SK-N-SH treated with all-trans-retinoic acid at 6 μM for 48 hours (cell line): ENCODE measurements around the gene PPBP.

Experiments
- ARNTL ChIP-seq: fragments of 450-650 bp; formaldehyde crosslinking; IDR thresholded peaks from 2 replicates; pipeline ENCODE4 v1.5.0; 2020; ENCODE audit warnings: low read depth, mild to moderate bottlenecking, moderate library complexity, borderline replicate concordance
- ESRRG ChIP-seq: fragments of 250-450 bp; sonication (Bioruptor Pico); IDR thresholded peaks from 2 replicates; pipeline ENCODE4 v1.6.1; 2021; ENCODE audit warnings: mild to moderate bottlenecking
- ISL1 ChIP-seq: fragments of 250-450 bp; sonication (Bioruptor Pico); IDR thresholded peaks from 2 replicates; pipeline ENCODE4 v2.1.2; 2022; ENCODE audit warnings: mild to moderate bottlenecking, moderate library complexity
- PPARA ChIP-seq: fragments of 250-450 bp; sonication (Bioruptor Pico); IDR thresholded peaks from 2 replicates; pipeline ENCODE4 v1.5.0; 2020; ENCODE audit warnings: mild to moderate bottlenecking, borderline replicate concordance
- RARB ChIP-seq: fragments of 250-450 bp; sonication (Bioruptor Pico); IDR thresholded peaks from 2 replicates; pipeline ENCODE4 v1.8.0; 2021; ENCODE audit warnings: mild to moderate bottlenecking, moderate library complexity
- SNAI2 ChIP-seq: fragments of 250-450 bp; sonication (Bioruptor Pico); IDR thresholded peaks from 2 replicates; pipeline ENCODE4 v1.5.0; 2020; ENCODE audit warnings: mild to moderate bottlenecking, moderate library complexity
- ZC3H10 ChIP-seq: fragments of 250-450 bp; sonication (Bioruptor Pico); IDR thresholded peaks from 2 replicates; pipeline ENCODE4 v1.5.1; 2021; ENCODE audit warnings: mild to moderate bottlenecking, moderate library complexity
- ZFP3 ChIP-seq: fragments of 250-450 bp; sonication (Bioruptor Pico); IDR thresholded peaks from 2 replicates; pipeline ENCODE4 v1.5.0; 2020; ENCODE audit warnings: mild to moderate bottlenecking, moderate library complexity
- ZNF8 ChIP-seq: fragments of 450-650 bp; formaldehyde crosslinking; IDR thresholded peaks from 2 replicates; pipeline ENCODE4 v1.5.0; 2020; ENCODE audit warnings: mild to moderate bottlenecking, moderate library complexity
- TF ChIP-seq, protein P1 (sequence below): fragments of 250-450 bp; sonication (Bioruptor Pico); IDR thresholded peaks from 2 replicates; pipeline ENCODE4 v1.8.0; 2021; ENCODE audit warnings: low read depth, mild to moderate bottlenecking, moderate library complexity, borderline replicate concordance
- TF ChIP-seq, protein P2 (sequence below): fragments of 250-450 bp; sonication (Bioruptor Pico); IDR thresholded peaks from 2 replicates; pipeline ENCODE4 v1.5.1; 2020; ENCODE audit warnings: low read depth, mild to moderate bottlenecking, moderate library complexity
- TF ChIP-seq, protein P3 (sequence below): fragments of 250-450 bp; sonication (Bioruptor Pico); IDR thresholded peaks from 2 replicates; pipeline ENCODE4 v1.8.0; 2020; ENCODE audit warnings: mild to moderate bottlenecking, moderate library complexity, borderline replicate concordance

DNA sequence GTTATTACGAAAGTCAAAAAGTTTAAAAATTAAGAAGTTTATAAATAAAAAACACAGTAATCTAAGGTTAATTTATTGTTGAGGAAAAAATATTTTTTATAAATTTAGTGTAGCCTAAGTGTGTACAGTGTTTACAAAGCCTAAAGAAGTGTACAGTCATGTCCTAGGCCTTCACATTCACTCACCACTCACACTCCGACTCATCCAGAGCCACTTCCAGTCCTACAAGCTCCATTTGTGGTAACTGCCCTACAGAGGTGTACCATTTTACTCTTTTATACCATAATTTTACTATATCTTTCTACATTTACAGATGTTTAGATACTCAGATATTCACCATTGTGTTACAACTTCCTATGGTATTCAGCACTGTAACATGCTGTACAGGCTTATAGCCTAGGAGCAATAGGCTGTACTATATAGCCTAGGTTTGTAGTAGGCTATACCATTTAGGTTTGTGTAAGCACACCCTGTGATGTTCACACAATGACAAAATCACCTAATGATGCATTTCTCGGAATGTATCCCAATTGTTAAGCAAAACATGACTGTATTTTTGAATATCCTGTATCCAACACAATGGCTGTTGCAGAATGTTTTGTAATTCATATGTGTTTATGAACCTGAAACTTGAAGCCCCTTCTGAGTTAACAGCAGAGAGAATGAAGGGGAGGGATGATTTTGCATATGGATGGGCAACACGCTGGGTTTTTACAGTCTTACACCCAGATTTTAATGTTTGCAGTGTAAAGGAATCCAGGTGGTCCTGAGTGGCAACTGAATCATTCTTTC is 3.1 kb downstream of the PPBP start:
- TF ChIP-seq, protein P1, sequence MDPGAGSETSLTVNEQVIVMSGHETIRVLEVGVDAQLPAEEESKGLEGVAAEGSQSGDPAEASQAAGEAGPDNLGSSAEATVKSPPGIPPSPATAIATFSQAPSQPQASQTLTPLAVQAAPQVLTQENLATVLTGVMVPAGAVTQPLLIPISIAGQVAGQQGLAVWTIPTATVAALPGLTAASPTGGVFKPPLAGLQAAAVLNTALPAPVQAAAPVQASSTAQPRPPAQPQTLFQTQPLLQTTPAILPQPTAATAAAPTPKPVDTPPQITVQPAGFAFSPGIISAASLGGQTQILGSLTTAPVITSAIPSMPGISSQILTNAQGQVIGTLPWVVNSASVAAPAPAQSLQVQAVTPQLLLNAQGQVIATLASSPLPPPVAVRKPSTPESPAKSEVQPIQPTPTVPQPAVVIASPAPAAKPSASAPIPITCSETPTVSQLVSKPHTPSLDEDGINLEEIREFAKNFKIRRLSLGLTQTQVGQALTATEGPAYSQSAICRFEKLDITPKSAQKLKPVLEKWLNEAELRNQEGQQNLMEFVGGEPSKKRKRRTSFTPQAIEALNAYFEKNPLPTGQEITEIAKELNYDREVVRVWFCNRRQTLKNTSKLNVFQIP (CRISPR knock-in tag), result no peak
- TF ChIP-seq ISL1 (no peak), RARB (CRISPR knock-in tag) (no peak), ZNF8 (CRISPR knock-in tag) (no peak), ESRRG (CRISPR knock-in tag) (no peak), ARNTL (CRISPR knock-in tag) (no peak), ZFP3 (CRISPR knock-in tag) (no peak), ZC3H10 (no peak), SNAI2 (CRISPR knock-in tag) (no peak), PPARA (CRISPR knock-in tag) (no peak)
- TF ChIP-seq, protein P2, sequence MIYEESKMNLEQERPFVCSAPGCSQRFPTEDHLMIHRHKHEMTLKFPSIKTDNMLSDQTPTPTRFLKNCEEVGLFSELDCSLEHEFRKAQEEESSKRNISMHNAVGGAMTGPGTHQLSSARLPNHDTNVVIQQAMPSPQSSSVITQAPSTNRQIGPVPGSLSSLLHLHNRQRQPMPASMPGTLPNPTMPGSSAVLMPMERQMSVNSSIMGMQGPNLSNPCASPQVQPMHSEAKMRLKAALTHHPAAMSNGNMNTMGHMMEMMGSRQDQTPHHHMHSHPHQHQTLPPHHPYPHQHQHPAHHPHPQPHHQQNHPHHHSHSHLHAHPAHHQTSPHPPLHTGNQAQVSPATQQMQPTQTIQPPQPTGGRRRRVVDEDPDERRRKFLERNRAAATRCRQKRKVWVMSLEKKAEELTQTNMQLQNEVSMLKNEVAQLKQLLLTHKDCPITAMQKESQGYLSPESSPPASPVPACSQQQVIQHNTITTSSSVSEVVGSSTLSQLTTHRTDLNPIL (CRISPR knock-in tag), result no peak
- TF ChIP-seq, protein P3, sequence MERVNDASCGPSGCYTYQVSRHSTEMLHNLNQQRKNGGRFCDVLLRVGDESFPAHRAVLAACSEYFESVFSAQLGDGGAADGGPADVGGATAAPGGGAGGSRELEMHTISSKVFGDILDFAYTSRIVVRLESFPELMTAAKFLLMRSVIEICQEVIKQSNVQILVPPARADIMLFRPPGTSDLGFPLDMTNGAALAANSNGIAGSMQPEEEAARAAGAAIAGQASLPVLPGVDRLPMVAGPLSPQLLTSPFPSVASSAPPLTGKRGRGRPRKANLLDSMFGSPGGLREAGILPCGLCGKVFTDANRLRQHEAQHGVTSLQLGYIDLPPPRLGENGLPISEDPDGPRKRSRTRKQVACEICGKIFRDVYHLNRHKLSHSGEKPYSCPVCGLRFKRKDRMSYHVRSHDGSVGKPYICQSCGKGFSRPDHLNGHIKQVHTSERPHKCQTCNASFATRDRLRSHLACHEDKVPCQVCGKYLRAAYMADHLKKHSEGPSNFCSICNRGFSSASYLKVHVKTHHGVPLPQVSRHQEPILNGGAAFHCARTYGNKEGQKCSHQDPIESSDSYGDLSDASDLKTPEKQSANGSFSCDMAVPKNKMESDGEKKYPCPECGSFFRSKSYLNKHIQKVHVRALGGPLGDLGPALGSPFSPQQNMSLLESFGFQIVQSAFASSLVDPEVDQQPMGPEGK (CRISPR knock-in tag), result no peak
